Sigmoid colon (tissue), 4 donors: ENCODE measurements around the gene ATP5F1D.

Experiments
- POLR2AphosphoS5 ChIP-seq, 4 donors: sonication (generic); formaldehyde crosslinking; IDR thresholded peaks; one replicate each; pipeline ENCODE4 v1.6.1; 2017; ENCODE audit warnings: antibody characterized with exemption in 4 of 4
- TF ChIP-seq, protein P1 (sequence below), 4 experiments: fragments of 450-650 bp in 3 of 4; fragments of 200-600 bp in 1 of 4; IDR thresholded peaks; one replicate each; pipeline ENCODE4 v1.5.1; 2016 to 2019; ENCODE audit warnings: antibody characterized with exemption in 4 of 4, mild to moderate bottlenecking in 3 of 4, moderate library complexity in 2 of 4

- TF ChIP-seq, protein P1, sequence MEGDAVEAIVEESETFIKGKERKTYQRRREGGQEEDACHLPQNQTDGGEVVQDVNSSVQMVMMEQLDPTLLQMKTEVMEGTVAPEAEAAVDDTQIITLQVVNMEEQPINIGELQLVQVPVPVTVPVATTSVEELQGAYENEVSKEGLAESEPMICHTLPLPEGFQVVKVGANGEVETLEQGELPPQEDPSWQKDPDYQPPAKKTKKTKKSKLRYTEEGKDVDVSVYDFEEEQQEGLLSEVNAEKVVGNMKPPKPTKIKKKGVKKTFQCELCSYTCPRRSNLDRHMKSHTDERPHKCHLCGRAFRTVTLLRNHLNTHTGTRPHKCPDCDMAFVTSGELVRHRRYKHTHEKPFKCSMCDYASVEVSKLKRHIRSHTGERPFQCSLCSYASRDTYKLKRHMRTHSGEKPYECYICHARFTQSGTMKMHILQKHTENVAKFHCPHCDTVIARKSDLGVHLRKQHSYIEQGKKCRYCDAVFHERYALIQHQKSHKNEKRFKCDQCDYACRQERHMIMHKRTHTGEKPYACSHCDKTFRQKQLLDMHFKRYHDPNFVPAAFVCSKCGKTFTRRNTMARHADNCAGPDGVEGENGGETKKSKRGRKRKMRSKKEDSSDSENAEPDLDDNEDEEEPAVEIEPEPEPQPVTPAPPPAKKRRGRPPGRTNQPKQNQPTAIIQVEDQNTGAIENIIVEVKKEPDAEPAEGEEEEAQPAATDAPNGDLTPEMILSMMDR (IDR thresholded peaks at IDR 0.05) = no peak
- TF ChIP-seq POLR2AphosphoS5 (IDR thresholded peaks at IDR 0.05) = no peak
These were observed 22.6 kb upstream of the ATP5F1D start for GRCh38 chr19:1218751-1219567.
